Measurements from ENCODE around the gene C17orf75.

DNA sequence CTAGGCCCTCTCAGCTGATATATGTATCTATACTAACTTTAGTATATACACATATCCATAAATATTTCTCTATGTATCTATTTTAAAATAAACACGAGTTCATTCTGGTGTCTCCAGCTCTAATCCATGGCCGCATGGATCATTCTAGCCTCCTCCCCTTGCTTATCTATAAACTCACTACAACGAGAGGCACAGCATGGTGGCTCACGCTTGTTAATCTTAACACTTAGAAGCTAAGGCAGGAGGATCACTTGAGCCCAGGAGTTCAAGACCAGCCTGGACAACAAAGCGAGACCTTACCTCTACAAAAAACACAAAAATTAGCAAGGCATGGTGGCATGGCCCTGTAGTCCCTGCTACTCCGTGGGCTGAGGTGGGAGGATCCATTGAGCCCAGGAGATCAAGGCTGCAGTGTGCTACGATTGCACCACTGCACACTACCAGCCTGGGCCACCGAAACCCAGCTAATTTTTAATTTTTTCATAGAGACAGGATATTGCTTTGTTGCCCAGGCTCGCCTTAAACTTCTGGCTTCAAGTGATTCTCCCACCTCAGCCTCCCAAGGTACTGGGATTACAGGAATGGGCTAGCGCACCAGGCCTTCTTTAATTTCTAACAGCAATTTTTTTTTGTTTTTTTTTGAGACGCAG, 4.1 kb upstream of the C17orf75 start:
- TF ChIP-seq, protein P1, sequence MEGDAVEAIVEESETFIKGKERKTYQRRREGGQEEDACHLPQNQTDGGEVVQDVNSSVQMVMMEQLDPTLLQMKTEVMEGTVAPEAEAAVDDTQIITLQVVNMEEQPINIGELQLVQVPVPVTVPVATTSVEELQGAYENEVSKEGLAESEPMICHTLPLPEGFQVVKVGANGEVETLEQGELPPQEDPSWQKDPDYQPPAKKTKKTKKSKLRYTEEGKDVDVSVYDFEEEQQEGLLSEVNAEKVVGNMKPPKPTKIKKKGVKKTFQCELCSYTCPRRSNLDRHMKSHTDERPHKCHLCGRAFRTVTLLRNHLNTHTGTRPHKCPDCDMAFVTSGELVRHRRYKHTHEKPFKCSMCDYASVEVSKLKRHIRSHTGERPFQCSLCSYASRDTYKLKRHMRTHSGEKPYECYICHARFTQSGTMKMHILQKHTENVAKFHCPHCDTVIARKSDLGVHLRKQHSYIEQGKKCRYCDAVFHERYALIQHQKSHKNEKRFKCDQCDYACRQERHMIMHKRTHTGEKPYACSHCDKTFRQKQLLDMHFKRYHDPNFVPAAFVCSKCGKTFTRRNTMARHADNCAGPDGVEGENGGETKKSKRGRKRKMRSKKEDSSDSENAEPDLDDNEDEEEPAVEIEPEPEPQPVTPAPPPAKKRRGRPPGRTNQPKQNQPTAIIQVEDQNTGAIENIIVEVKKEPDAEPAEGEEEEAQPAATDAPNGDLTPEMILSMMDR (IDR thresholded peaks at IDR 0.05), result no peak
- no peak for TF ChIP-seq POLR2A (IDR thresholded peaks at IDR 0.05)
